GM12865 (cell line): ENCODE results near the gene IRF3.
A peak's percentile ranks its signal among the peaks of the same experiment; 100 is the strongest.
"Not testable (repeated sequence)": the region's sequence is repeated elsewhere in the genome, so short reads cannot be mapped to it uniquely, and the experiment has no call there.

Source experiments
- DNase-seq: peaks from one replicate; pipeline ENCODE4 v3.0.0; 2010; ENCODE audit warnings: low read depth
- H3K4me3 ChIP-seq: 2 replicates; pipeline ENCODE4 v1.5.1; 2011; ENCODE audit warnings: mild to moderate bottlenecking, low read depth, low read length, control low read depth
- CTCF ChIP-seq: IDR thresholded peaks from 2 replicates; pipeline ENCODE4 v1.5.1; 2011; ENCODE audit warnings: low read length, control low read depth, low read depth, inconsistent platforms; ENCODE audit not compliant: insufficient read depth; ENCODE audit errors: missing control alignments

IRF3 gene

GRCh38 chr19:49639401-49640112 lies 26.1 kb downstream of the IRF3 start:
- no peak for DNase-seq
- TF ChIP-seq CTCF = no peak

GRCh38 chr19:49637821-49638738 lies 27.6 kb downstream of the IRF3 start:
- H3K4me3 ChIP-seq = no peak overlapping the region
- TF ChIP-seq CTCF = no peak
- DNase-seq = no peak

More at GRCh38 chr19:49639401-49640112, 26.1 kb downstream of the IRF3 start:
- H3K4me3 ChIP-seq = peak overlapping the region; percentile 57

GRCh38 chr19:49636233-49636932 lies 29.3 kb downstream of the IRF3 start:
- no peak overlapping the region for H3K4me3 ChIP-seq
- DNase-seq = no peak
- no peak for TF ChIP-seq CTCF

GRCh38 chr19:49635530-49636232 lies 30.0 kb downstream of the IRF3 start:
- no peak overlapping the region for H3K4me3 ChIP-seq
- TF ChIP-seq CTCF = no peak
- no peak for DNase-seq

- DNase-seq, H3K4me3 ChIP-seq: not testable (repeated sequence)
These were observed 32.4 kb downstream of the IRF3 start for GRCh38 chr19:49633273-49633672.

GRCh38 chr19:49632576-49632975 lies 33.1 kb downstream of the IRF3 start:
- H3K4me3 ChIP-seq = no peak overlapping the region
- no peak for DNase-seq
- TF ChIP-seq CTCF = no peak
